Measurements from ENCODE around the gene GAREM1. TPM values are rescaled to one million over a fixed set of nuclear protein-coding genes. Genes with fewer than 3 reads are reported as not detected.

The GAREM1 gene
- polyA plus RNA-seq, 1 of the 3 experiments (the other 2 are of a cell fraction), result 2.8 TPM

DNA sequence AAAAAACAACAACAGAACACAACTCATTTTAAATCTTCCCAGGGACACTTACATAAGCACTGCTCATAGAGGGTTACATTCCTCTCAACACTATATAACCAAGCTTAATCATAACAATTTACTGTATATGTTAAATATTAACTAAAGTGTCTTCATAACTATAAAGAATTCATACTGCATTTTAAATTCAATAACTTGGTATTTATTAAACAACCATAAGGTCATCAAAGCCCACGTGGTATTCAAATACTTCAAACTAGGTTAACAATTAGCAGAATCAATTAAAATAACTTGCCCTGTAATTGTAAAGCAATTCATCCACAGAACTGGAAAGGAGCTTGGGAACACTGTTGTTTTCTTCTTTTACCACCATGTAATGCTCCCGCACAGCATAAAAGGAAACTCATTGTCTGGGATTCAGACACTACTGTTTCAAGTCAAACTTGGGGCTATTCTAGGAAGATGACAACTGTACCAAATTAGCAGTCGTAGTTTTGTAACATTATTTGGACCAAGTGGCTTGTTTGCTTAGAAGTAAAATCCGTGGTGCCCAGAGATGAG is 10.4 kb downstream of the GAREM1 start:
- Histone ChIP-seq H3K4me1 (ENCODE audit: control insufficient read depth in 1 of 2, insufficient read depth in 2 of 2, low read depth in 1 of 2, low read length in 1 of 2) (no peaks in the 10 kb centered on the region; a peak in 1 of 4 replicates), H3K9me2 (no peaks in the 10 kb centered on the region), H3K4me2 (no peak overlapping the region), H2AFZ (ENCODE audit: low read depth) (no peak overlapping the region), H3K79me2 (ENCODE audit: insufficient read depth) (peaks cover 15% of the 10 kb centered on the region), H3K27ac (ENCODE audit: low read depth in 2 of 2, low read length in 1 of 2) (no peak overlapping the region), H3K27me3 (ENCODE audit: insufficient read depth) (no peaks in the 10 kb centered on the region), H3K4me3 (ENCODE audit: low read depth in 2 of 2, low read length in 1 of 2) (no peak overlapping the region), H3K36me3 (replicated peaks in 1 of 2; ENCODE audit: control insufficient read depth in 1 of 2, insufficient read depth in 2 of 2, low read length in 1 of 2) (no peaks in the 10 kb centered on the region), H3F3A (replicated peaks; ENCODE audit: insufficient read depth) (no peaks in the 10 kb centered on the region), H3K9me3 (no peaks in the 10 kb centered on the region), H3K9ac (no peak overlapping the region), H4K20me1 (ENCODE audit: insufficient read depth) (no peaks in the 10 kb centered on the region; the same call in 1 of the 2 replicates)
- TF ChIP-seq, protein P1, sequence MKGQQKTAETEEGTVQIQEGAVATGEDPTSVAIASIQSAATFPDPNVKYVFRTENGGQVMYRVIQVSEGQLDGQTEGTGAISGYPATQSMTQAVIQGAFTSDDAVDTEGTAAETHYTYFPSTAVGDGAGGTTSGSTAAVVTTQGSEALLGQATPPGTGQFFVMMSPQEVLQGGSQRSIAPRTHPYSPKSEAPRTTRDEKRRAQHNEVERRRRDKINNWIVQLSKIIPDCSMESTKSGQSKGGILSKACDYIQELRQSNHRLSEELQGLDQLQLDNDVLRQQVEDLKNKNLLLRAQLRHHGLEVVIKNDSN (IDR thresholded peaks at IDR 0.05; ENCODE audit: borderline replicate concordance, low read depth), result no peak
- TF ChIP-seq FOSL2 (IDR thresholded peaks at IDR 0.05; ENCODE audit: borderline replicate concordance, low read depth) (no peak), EP300 (IDR thresholded peaks at IDR 0.05; ENCODE audit: borderline replicate concordance in 1 of 2, low read depth in 1 of 2, low read length in 1 of 2) (no peak), TCF12 (IDR thresholded peaks at IDR 0.05) (no peak), ELF1 (IDR thresholded peaks at IDR 0.05) (no peak), RAD21 (IDR thresholded peaks at IDR 0.05; ENCODE audit: low read length) (no peak), CHD2 (IDR thresholded peaks at IDR 0.05; ENCODE audit: low read length, partially characterized antibody) (no peak), RXRA (IDR thresholded peaks at IDR 0.05; ENCODE audit: borderline replicate concordance, low read depth) (no peak), NFIC (IDR thresholded peaks at IDR 0.05; ENCODE audit: borderline replicate concordance) (no peak), TEAD4 (IDR thresholded peaks at IDR 0.05; ENCODE audit: borderline replicate concordance, insufficient read depth) (no peak), YY1 (IDR thresholded peaks at IDR 0.05; ENCODE audit: low read depth) (no peak), MXI1 (IDR thresholded peaks at IDR 0.05; ENCODE audit: low read depth, low read length) (no peak)
- CTCF ChIA-PET, result interaction anchor here (0.9 to 3.6 kb wide), 4 partner anchors 9 to 21 kb away, joined by 3 to 12 read pairs (median 4); partner anchors contain the start of gene GAREM1
- no peak for DNase-seq
- POLR2A ChIA-PET, result no interaction called here
- 75% methylated on average over 4 of the region's 4 CpGs for WGBS (ENCODE audit: low lambda C conversion rate)

DNA sequence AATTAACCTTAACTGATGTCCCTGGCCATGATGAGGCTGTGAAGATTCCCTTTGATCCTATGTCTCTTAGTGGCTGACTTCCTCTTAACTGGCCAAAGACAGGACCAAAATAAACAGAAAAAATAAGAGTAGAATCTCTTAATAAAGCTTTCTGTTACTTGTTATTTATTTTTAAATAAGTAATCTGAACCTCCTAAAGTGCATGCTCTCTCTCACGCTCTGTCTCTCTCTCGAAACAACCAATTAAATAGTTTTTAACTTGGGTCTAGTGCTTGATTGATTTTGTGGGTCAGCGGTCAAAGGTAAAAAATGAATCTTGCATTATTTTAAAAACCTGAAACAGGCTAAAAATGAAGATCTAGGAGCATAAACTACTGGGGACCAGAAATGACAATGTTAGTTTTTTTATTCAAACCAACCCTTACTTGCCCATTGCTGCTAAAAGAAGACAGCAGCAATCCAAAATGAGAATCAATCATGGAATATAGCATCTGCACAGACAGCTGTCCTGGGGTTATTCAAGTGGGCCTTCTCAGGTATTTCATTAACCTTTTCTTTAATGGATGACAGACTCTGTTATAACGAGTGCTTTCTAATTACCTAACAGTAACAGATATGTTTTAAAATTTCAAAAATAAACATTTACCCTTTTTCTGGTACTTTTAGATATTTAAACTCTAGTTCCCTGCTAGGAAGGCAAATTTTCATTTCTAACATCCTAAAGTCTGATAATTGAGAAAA is 11.2 kb downstream of the GAREM1 start:
- ChIA-PET POLR2A (no interaction called here), CTCF (interaction anchor here (3.6 kb wide), 1 partner anchor 11 kb away, joined by 12 read pairs; the partner anchor contains the start of gene GAREM1)
- no peak overlapping the region for H2AFZ ChIP-seq (ENCODE audit: low read depth)
- H3K9ac ChIP-seq, result no peak overlapping the region
- H3K4me1 ChIP-seq (ENCODE audit: control insufficient read depth in 1 of 2, insufficient read depth in 2 of 2, low read depth in 1 of 2, low read length in 1 of 2), result no peaks in the 10 kb centered on the region; a peak in 1 of 4 replicates
- no peaks in the 10 kb centered on the region for H3K9me2 ChIP-seq
- H3K79me2 ChIP-seq (ENCODE audit: insufficient read depth), result peaks cover 15% of the 10 kb centered on the region
- 93% methylated on average over 4 of the region's 4 CpGs for WGBS (ENCODE audit: low lambda C conversion rate)
- no peak for DNase-seq
- H3K9me3 ChIP-seq, result no peaks in the 10 kb centered on the region
- no peaks in the 10 kb centered on the region for H3F3A ChIP-seq (replicated peaks; ENCODE audit: insufficient read depth)
- no peaks in the 10 kb centered on the region; the same call in 1 of the 2 replicates for H4K20me1 ChIP-seq (ENCODE audit: insufficient read depth)
- no peak overlapping the region for H3K4me2 ChIP-seq
- no peak overlapping the region for H3K27ac ChIP-seq (ENCODE audit: low read depth in 2 of 2, low read length in 1 of 2)
- no peaks in the 10 kb centered on the region for H3K36me3 ChIP-seq (replicated peaks in 1 of 2; ENCODE audit: control insufficient read depth in 1 of 2, insufficient read depth in 2 of 2, low read length in 1 of 2)
- H3K4me3 ChIP-seq (ENCODE audit: low read depth in 2 of 2, low read length in 1 of 2), result no peak overlapping the region
- no peaks in the 10 kb centered on the region for H3K27me3 ChIP-seq (ENCODE audit: insufficient read depth)
- TF ChIP-seq TEAD4 (IDR thresholded peaks at IDR 0.05; ENCODE audit: borderline replicate concordance, insufficient read depth) (no peak), JUND (IDR thresholded peaks at IDR 0.05) (no peak), MEF2A (IDR thresholded peaks at IDR 0.05; ENCODE audit: borderline replicate concordance, low read depth) (no peak), TAF1 (IDR thresholded peaks at IDR 0.05; ENCODE audit: borderline replicate concordance, low read depth, low read length) (no peak), RAD21 (IDR thresholded peaks at IDR 0.05; ENCODE audit: low read length) (no peak), YY1 (IDR thresholded peaks at IDR 0.05; ENCODE audit: low read depth) (no peak), POLR2AphosphoS5 (IDR thresholded peaks at IDR 0.05; ENCODE audit: low read depth, low read length) (no peak), GATA2 (CRISPR knock-in tag; IDR thresholded peaks at IDR 0.05) (no peak)
- TF ChIP-seq, protein P1 (IDR thresholded peaks at IDR 0.05; ENCODE audit: borderline replicate concordance, low read depth), result no peak
- TF ChIP-seq, protein P2, sequence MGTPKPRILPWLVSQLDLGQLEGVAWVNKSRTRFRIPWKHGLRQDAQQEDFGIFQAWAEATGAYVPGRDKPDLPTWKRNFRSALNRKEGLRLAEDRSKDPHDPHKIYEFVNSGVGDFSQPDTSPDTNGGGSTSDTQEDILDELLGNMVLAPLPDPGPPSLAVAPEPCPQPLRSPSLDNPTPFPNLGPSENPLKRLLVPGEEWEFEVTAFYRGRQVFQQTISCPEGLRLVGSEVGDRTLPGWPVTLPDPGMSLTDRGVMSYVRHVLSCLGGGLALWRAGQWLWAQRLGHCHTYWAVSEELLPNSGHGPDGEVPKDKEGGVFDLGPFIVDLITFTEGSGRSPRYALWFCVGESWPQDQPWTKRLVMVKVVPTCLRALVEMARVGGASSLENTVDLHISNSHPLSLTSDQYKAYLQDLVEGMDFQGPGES (IDR thresholded peaks at IDR 0.05; ENCODE audit: low read depth, low read length), result no peak
- TF ChIP-seq, protein P3, sequence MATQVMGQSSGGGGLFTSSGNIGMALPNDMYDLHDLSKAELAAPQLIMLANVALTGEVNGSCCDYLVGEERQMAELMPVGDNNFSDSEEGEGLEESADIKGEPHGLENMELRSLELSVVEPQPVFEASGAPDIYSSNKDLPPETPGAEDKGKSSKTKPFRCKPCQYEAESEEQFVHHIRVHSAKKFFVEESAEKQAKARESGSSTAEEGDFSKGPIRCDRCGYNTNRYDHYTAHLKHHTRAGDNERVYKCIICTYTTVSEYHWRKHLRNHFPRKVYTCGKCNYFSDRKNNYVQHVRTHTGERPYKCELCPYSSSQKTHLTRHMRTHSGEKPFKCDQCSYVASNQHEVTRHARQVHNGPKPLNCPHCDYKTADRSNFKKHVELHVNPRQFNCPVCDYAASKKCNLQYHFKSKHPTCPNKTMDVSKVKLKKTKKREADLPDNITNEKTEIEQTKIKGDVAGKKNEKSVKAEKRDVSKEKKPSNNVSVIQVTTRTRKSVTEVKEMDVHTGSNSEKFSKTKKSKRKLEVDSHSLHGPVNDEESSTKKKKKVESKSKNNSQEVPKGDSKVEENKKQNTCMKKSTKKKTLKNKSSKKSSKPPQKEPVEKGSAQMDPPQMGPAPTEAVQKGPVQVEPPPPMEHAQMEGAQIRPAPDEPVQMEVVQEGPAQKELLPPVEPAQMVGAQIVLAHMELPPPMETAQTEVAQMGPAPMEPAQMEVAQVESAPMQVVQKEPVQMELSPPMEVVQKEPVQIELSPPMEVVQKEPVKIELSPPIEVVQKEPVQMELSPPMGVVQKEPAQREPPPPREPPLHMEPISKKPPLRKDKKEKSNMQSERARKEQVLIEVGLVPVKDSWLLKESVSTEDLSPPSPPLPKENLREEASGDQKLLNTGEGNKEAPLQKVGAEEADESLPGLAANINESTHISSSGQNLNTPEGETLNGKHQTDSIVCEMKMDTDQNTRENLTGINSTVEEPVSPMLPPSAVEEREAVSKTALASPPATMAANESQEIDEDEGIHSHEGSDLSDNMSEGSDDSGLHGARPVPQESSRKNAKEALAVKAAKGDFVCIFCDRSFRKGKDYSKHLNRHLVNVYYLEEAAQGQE (IDR thresholded peaks at IDR 0.05; ENCODE audit: low read depth, low read length), result no peak
